A549 (cell line): ENCODE data around the gene VIPR2. TPM values are rescaled to one million over a fixed set of nuclear protein-coding genes. Genes with fewer than 3 reads are reported as not detected.

ENCODE experiments used
- ATAC-seq, 2 experiments: fragments of 200-7000 bp in 1 of 2; fragments of >200 bp in 1 of 2; cut with Nextera tagmentation in 1 of 2; cut with Tn5 transposase in 1 of 2; 3 replicates each; pipeline versions ENCODE4 v1.8.0 to v1.9.1; 2018 to 2020; ENCODE audit warnings: mild to moderate bottlenecking in 1 of 2, moderate library complexity in 1 of 2
- CTCF ChIA-PET: fragments of 300-600 bp; sonication (Branson Sonifier 250); formaldehyde crosslinking; extraction: SDS; loops from one replicate; lab custom pipeline; 2021; ENCODE audit warnings: antibody characterized with exemption, inconsistent platforms; lab: Yijun Ruan, JAX
- POLR2A ChIA-PET: fragments of 350-600 bp; formaldehyde crosslinking; extraction: SDS; loops from one replicate; lab custom pipeline; 2021; ENCODE audit warnings: antibody characterized with exemption, inconsistent platforms; lab: Yijun Ruan, JAX
- DNase-seq, 2 experiments: peaks; one replicate each; pipeline versions ENCODE4 v3.0.0 to v3.0.0-alpha.2; 2011 to 2016; ENCODE audit warnings: low read depth in 1 of 2, low spot score in 1 of 2
- FAIRE-seq: peaks from 2 replicates; lab custom pipeline; 2011; peaks lifted over from hg19 to GRCh38; lab: Jason Lieb, UNC
- H3K27ac ChIP-seq, 2 experiments: fragments of >200 bp; sonication (Bioruptor Twin); formaldehyde crosslinking; 3 replicates each; pipeline ENCODE4 v1.5.1; 2016 to 2017
- H3K4me1 ChIP-seq: fragments of >200 bp; sonication (Bioruptor Twin); formaldehyde crosslinking; 3 replicates; pipeline ENCODE4 v1.6.1; 2016
- H3K4me2 ChIP-seq: fragments of >200 bp; sonication (Bioruptor Twin); formaldehyde crosslinking; 3 replicates; pipeline ENCODE4 v1.6.1; 2016
- H3K4me3 ChIP-seq: fragments of >200 bp; sonication (Bioruptor Twin); formaldehyde crosslinking; 3 replicates; pipeline ENCODE4 v1.5.1; 2016
- H3K9me3 ChIP-seq: fragments of >200 bp; sonication (Bioruptor Twin); formaldehyde crosslinking; 3 replicates; pipeline ENCODE4 v1.6.1; 2016
- FOXS1 ChIP-seq: fragments of 250-450 bp; sonication (Bioruptor Pico); IDR thresholded peaks from 2 replicates; pipeline ENCODE4 v1.5.0; 2020; ENCODE audit warnings: mild to moderate bottlenecking, moderate library complexity
- HES2 ChIP-seq: fragments of >200 bp; sonication (Bioruptor Twin); formaldehyde crosslinking; IDR thresholded peaks from 2 replicates; pipeline ENCODE4 v1.6.1; 2016
- HOXA7 ChIP-seq: fragments of 250-450 bp; sonication (Bioruptor Pico); IDR thresholded peaks from 2 replicates; pipeline ENCODE4 v1.5.0; 2020; ENCODE audit warnings: mild to moderate bottlenecking, moderate library complexity
- JUN ChIP-seq, 2 experiments: fragments of >200 bp; sonication (Bioruptor Twin); formaldehyde crosslinking; IDR thresholded peaks; 2 replicates in 1 of 2; 3 replicates in 1 of 2; pipeline ENCODE4 v1.6.1; 2016 to 2017
- JUNB ChIP-seq: fragments of >200 bp; sonication (Bioruptor Twin); formaldehyde crosslinking; IDR thresholded peaks from 2 replicates; pipeline ENCODE4 v1.6.1; 2016
- NPAS2 ChIP-seq: fragments of 250-450 bp; sonication (Bioruptor Pico); IDR thresholded peaks from 2 replicates; pipeline ENCODE4 v1.8.0; 2022; ENCODE audit warnings: mild to moderate bottlenecking, moderate library complexity, borderline replicate concordance
- NR3C1 ChIP-seq: fragments of >200 bp; sonication (Bioruptor Twin); formaldehyde crosslinking; IDR thresholded peaks from 3 replicates; pipeline ENCODE4 v1.6.1; 2017
- PHF8 ChIP-seq: fragments of 200-600 bp; sonication (generic); IDR thresholded peaks from 2 replicates; pipeline ENCODE4 v1.6.1; 2016; ENCODE audit warnings: low read depth, mild to moderate bottlenecking, antibody characterized with exemption, moderate library complexity, borderline replicate concordance
- POLR2A ChIP-seq: IDR thresholded peaks from 2 replicates; pipeline ENCODE4 v1.6.1; 2012; ENCODE audit warnings: mild to moderate bottlenecking, low read length
- RARB ChIP-seq: fragments of 250-450 bp; sonication (Bioruptor Pico); IDR thresholded peaks from 2 replicates; pipeline ENCODE4 v1.8.0; 2021; ENCODE audit warnings: mild to moderate bottlenecking, moderate library complexity
- RCOR1 ChIP-seq: fragments of 150-350 bp; IDR thresholded peaks from 2 replicates; pipeline ENCODE4 v1.6.1; 2014; ENCODE audit warnings: antibody characterized with exemption, low read length, low read depth
- USF2 ChIP-seq: fragments of 450-650 bp; IDR thresholded peaks from 2 replicates; pipeline ENCODE4 v1.6.1; 2014; ENCODE audit warnings: antibody characterized with exemption
- ZC3H11A ChIP-seq: fragments of 450-650 bp; IDR thresholded peaks from 2 replicates; pipeline ENCODE4 v1.6.1; 2014; ENCODE audit warnings: antibody characterized with exemption, mild to moderate bottlenecking
- WGBS: methylation state at CpG from one replicate; pipeline ENCODE4 v1.1.6; 2017; ENCODE audit errors: missing lambda C conversion rate; 5-methylcytosine and 5-hydroxymethylcytosine counted together
- polyA plus RNA-seq, 4 experiments: library from polyadenylated mRNA; depleted of rRNA in 3 of 4; stranded (reverse); fragments of >200 nt; fragmentation: RNase III in 1 of 4; extraction: RNeasy Plus Mini Kit Qiagen cat#74134 plus additional on column Dnase treatment in 1 of 4; gene quantifications; 2 replicates in 3 of 4; 3 replicates in 1 of 4; pipeline ENCODE4 v1.2.3, GENCODE V29; 2011 to 2017
- TF ChIP-seq, protein P1 (sequence below): fragments of 200-600 bp; sonication (generic); IDR thresholded peaks from 2 replicates; pipeline ENCODE4 v1.6.1; 2016; ENCODE audit warnings: antibody characterized with exemption, mild to moderate bottlenecking, moderate library complexity

Gene VIPR2
- polyA plus RNA-seq, 2 of the 4 experiments (the other 2 are of a cell fraction) = not detected

DNA sequence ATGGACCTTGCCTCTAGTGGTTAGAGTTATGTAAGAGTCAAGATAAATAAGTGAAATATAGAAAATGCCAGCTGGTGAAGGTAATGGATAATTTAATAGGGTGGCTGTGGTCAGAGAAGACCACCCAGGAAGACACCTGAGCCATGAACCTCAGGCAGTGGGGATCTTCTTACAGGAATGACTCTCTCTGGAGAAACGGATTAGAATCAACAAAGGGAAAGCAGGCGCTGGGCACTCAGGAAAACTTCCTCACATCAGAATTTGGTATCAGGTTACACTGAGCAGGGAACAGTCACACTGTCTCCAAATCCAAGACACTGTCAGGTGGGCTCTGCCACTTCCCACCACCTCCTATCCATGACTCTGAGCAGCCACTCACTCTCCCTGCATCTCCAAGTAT is 155.7 kb downstream of the VIPR2 start (continued):
- no peak for TF ChIP-seq FOXS1 (CRISPR knock-in tag)
- TF ChIP-seq, protein P1, sequence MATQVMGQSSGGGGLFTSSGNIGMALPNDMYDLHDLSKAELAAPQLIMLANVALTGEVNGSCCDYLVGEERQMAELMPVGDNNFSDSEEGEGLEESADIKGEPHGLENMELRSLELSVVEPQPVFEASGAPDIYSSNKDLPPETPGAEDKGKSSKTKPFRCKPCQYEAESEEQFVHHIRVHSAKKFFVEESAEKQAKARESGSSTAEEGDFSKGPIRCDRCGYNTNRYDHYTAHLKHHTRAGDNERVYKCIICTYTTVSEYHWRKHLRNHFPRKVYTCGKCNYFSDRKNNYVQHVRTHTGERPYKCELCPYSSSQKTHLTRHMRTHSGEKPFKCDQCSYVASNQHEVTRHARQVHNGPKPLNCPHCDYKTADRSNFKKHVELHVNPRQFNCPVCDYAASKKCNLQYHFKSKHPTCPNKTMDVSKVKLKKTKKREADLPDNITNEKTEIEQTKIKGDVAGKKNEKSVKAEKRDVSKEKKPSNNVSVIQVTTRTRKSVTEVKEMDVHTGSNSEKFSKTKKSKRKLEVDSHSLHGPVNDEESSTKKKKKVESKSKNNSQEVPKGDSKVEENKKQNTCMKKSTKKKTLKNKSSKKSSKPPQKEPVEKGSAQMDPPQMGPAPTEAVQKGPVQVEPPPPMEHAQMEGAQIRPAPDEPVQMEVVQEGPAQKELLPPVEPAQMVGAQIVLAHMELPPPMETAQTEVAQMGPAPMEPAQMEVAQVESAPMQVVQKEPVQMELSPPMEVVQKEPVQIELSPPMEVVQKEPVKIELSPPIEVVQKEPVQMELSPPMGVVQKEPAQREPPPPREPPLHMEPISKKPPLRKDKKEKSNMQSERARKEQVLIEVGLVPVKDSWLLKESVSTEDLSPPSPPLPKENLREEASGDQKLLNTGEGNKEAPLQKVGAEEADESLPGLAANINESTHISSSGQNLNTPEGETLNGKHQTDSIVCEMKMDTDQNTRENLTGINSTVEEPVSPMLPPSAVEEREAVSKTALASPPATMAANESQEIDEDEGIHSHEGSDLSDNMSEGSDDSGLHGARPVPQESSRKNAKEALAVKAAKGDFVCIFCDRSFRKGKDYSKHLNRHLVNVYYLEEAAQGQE = no peak

GRCh38 chr7:158988302-158988862 is 156.3 kb downstream of the VIPR2 start:
- no peak overlapping the region for H3K4me2 ChIP-seq
- no peak for FAIRE-seq
- no peak overlapping the region for H3K4me3 ChIP-seq
- H3K9me3 ChIP-seq = peaks cover 23% of the 10 kb centered on the region
- 2% methylated on average over 2 of the region's 2 CpGs for WGBS
- TF ChIP-seq RCOR1 = no peak
- TF ChIP-seq NPAS2 = no peak
- TF ChIP-seq NR3C1 = no peak
- TF ChIP-seq JUNB = no peak
- 0 out of 3 replicates have a peak, but pooled peaks cover 3% of the 10 kb centered on the region for H3K4me1 ChIP-seq
- ATAC-seq = no peak
- POLR2A ChIA-PET = no interaction called here
- DNase-seq = no peak
- H3K27ac ChIP-seq = no peak overlapping the region
- CTCF ChIA-PET = no interaction called here

DNA sequence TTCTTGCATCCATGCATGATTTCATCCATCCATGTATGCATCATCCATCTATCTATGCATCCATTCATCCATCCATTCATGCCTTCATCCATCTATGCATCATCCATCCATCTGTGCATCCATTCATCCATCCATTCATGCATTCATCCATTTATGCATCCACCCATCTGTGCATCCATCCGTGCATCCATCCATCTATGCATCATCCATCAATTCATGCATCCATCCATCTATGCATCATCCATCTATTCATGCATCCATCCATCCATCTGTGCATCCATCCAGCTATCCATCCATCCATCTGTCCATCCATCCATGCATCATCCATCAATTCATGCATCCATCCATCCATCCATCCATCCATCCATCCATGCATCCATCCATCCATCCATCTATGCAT is 157.0 kb downstream of the VIPR2 start:
- POLR2A ChIA-PET = no interaction called here
- H3K4me3 ChIP-seq = no peak overlapping the region
- DNase-seq (no peak), ATAC-seq (no peak)
- H3K4me1 ChIP-seq = 0 out of 3 replicates have a peak, but pooled peaks cover 3% of the 10 kb centered on the region
- WGBS = 10% methylated on average over 1 of the region's 1 CpG
- no peak overlapping the region for H3K4me2 ChIP-seq
- no peak for TF ChIP-seq JUN (IDR thresholded peaks at IDR 0.05)
- no peak for TF ChIP-seq HOXA7 (CRISPR knock-in tag)
- TF ChIP-seq USF2 = no peak
- no peak for TF ChIP-seq ZC3H11A
- TF ChIP-seq, protein P1 = no peak
- no peak for TF ChIP-seq POLR2A
- no peak for TF ChIP-seq RARB (CRISPR knock-in tag)
- no peak for TF ChIP-seq PHF8
- no peak for TF ChIP-seq HES2
- TF ChIP-seq, all 56 proteins: peak for 0
- no peak overlapping the region for H3K27ac ChIP-seq
- peaks cover 30% of the 10 kb centered on the region for H3K9me3 ChIP-seq
- FAIRE-seq = no peak
- CTCF ChIA-PET = no interaction called here
